Body of pancreas (tissue), 4 donors: ENCODE data around the gene GDPD3.

Experiments used
- CTCF ChIP-seq, 7 experiments: fragments of 450-650 bp in 4 of 7; fragments of 200-600 bp in 3 of 7; sonication (generic) in 3 of 7; IDR thresholded peaks; one replicate each; pipeline ENCODE4 v1.5.1; 2016 to 2019; ENCODE audit warnings: antibody characterized with exemption in 7 of 7
- POLR2A ChIP-seq, 3 donors: fragments of 450-650 bp; IDR thresholded peaks; one replicate each; pipeline ENCODE4 v1.6.1; 2016; ENCODE audit warnings: antibody characterized with exemption in 3 of 3, mild to moderate bottlenecking in 2 of 3

DNA sequence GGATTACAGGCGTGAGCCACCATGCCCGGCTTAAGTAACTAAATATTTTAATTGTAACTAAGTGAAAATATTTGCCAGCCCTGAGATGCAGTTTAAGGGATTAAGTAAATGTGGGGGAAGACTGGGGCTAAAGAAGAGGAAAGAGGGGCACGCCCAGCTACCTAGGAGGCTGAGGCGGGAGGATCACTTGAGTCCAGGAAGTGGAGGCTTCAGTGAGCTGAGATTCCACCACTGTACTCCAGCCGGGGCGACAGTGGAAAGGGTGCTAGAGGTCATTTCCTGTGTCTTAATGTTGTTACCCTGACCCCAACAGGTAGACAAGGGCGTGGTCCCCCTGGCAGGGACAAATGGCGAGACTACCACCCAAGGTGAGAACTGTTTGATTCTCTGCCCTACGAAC is 45.0 kb downstream of the GDPD3 start:
- TF ChIP-seq CTCF (IDR thresholded peaks at IDR 0.05) (no peak), POLR2A (IDR thresholded peaks at IDR 0.05) (no peak)
